ENCODE data around the gene ADGRG1. TPM values are rescaled to one million over a fixed set of nuclear protein-coding genes. Genes with fewer than 3 reads are reported as not detected.
"Not testable (repeated sequence)": the region's sequence is repeated elsewhere in the genome, so short reads cannot be mapped to it uniquely, and the experiment has no call there.

The ADGRG1 gene
- total and polyA plus RNA-seq, 3 donors from 2014 or later: 134 to 346 (median 296) TPM

- Histone ChIP-seq H3K27ac (no peak overlapping the region), H3K9me3 (no peaks in the 10 kb centered on the region), H3K36me3 (ENCODE audit: low read depth, missing control alignments) (no peaks in the 10 kb centered on the region), H3K27me3 (no peaks in the 10 kb centered on the region), H3K4me3 (no peak overlapping the region), H3K4me1 (no peaks in the 10 kb centered on the region)
- no peak for TF ChIP-seq POLR2A (IDR thresholded peaks at IDR 0.05)
- TF ChIP-seq CTCF (IDR thresholded peaks at IDR 0.05): no peak
- 79 to 100% methylated on average over 2 to 17 of the region's 17 CpGs for WGBS, 2 donors
- intact Hi-C loops (cut with DNase I; ENCODE audit: low total_unique reads): no loop called here
- no peak for DNase-seq
These were observed 39.3 kb downstream of the ADGRG1 start for GRCh38 chr16:57667526-57668262.

GRCh38 chr16:57668263-57668571, 39.8 kb downstream of the ADGRG1 start, which contains the start of gene ADGRG3:
Gene ADGRG3 (plus strand): TSS chr16:57668306. CDS start chr16:57668348, 42 bp downstream.
- DNase-seq: no peak
- Histone ChIP-seq H3K9me3 (no peaks in the 10 kb centered on the region), H3K4me3 (no peak within 1 kb of the TSS), H3K36me3 (ENCODE audit: low read depth, missing control alignments) (no peaks in the 10 kb centered on the region), H3K27ac (no peak within 1 kb of the TSS), H3K27me3 (no peaks in the 10 kb centered on the region), H3K4me1 (no peaks in the 10 kb centered on the region)
- intact Hi-C loops (cut with DNase I; ENCODE audit: low total_unique reads): no loop called here
- 93 to 95% methylated on average over 6 to 11 of the region's 11 CpGs for WGBS, 2 donors
- no peak for TF ChIP-seq POLR2A (IDR thresholded peaks at IDR 0.05)

- intact Hi-C loops (cut with DNase I; ENCODE audit: low total_unique reads): no loop called here
- no peak for DNase-seq
- Histone ChIP-seq H3K27me3 (no peaks in the 10 kb centered on the region), H3K4me3 (no peak overlapping the region), H3K36me3 (ENCODE audit: low read depth, missing control alignments) (no peaks in the 10 kb centered on the region), H3K9me3 (no peaks in the 10 kb centered on the region), H3K27ac (no peak overlapping the region), H3K4me1 (no peaks in the 10 kb centered on the region)
- TF ChIP-seq POLR2A (IDR thresholded peaks at IDR 0.05): no peak
- TF ChIP-seq CTCF (IDR thresholded peaks at IDR 0.05): no peak
- WGBS, 2 donors: 85 to 95% methylated on average over 20 of the region's 20 CpGs
These were observed 40.4 kb downstream of the ADGRG1 start for GRCh38 chr16:57668630-57669475.

- no peaks in the 10 kb centered on the region for H3K36me3 ChIP-seq (ENCODE audit: low read depth, missing control alignments)
- no peak for DNase-seq
- no peaks in the 10 kb centered on the region for H3K27me3 ChIP-seq
- no peak overlapping the region for H3K4me3 ChIP-seq
- H3K27ac ChIP-seq: no peak overlapping the region
- no peaks in the 10 kb centered on the region for H3K9me3 ChIP-seq
- intact Hi-C loops (cut with DNase I; ENCODE audit: low total_unique reads): no loop called here
- no peak for TF ChIP-seq CTCF (IDR thresholded peaks at IDR 0.05)
- no peak for TF ChIP-seq POLR2A (IDR thresholded peaks at IDR 0.05)
- 84 to 92% methylated on average over 11 to 12 of the region's 12 CpGs for WGBS, 2 donors
- H3K4me1 ChIP-seq: no peaks in the 10 kb centered on the region
These were observed 41.2 kb downstream of the ADGRG1 start for GRCh38 chr16:57669476-57670162.

- Histone ChIP-seq H3K4me1 (no peaks in the 10 kb centered on the region), H3K36me3 (ENCODE audit: low read depth, missing control alignments) (no peaks in the 10 kb centered on the region), H3K27me3 (no peaks in the 10 kb centered on the region), H3K4me3 (no peak overlapping the region), H3K9me3 (no peaks in the 10 kb centered on the region), H3K27ac (no peak overlapping the region)
- WGBS, 2 donors: 61 to 68% methylated on average over 4 of the region's 4 CpGs
- DNase-seq: no peak
- intact Hi-C loops (cut with DNase I; ENCODE audit: low total_unique reads): no loop called here
- no peak for TF ChIP-seq POLR2A (IDR thresholded peaks at IDR 0.05)
- TF ChIP-seq CTCF (IDR thresholded peaks at IDR 0.05): no peak
These were observed 41.8 kb downstream of the ADGRG1 start for GRCh38 chr16:57670196-57670595.

- WGBS, 2 donors: 76 to 85% methylated on average over 7 of the region's 7 CpGs
- not testable (repeated sequence) for H3K4me3 ChIP-seq
These were observed 43.0 kb downstream of the ADGRG1 start for GRCh38 chr16:57671451-57671850.

More at GRCh38 chr16:57671451-57671850, 43.0 kb downstream of the ADGRG1 start:
- H3K27ac ChIP-seq; H3K9me3 ChIP-seq; H3K27me3 ChIP-seq; DNase-seq; H3K36me3 ChIP-seq (ENCODE audit: low read depth, missing control alignments); intact Hi-C loops (cut with DNase I; ENCODE audit: low total_unique reads); H3K4me1 ChIP-seq: not testable (repeated sequence)
